Midbrain (tissue), 1 donor: Measurements from ENCODE around the gene LARGE1.
A peak's percentile ranks its signal among the peaks of the same experiment; 100 is the strongest.
"Not testable (repeated sequence)": the region's sequence is repeated elsewhere in the genome, so short reads cannot be mapped to it uniquely, and the experiment has no call there.

ENCODE experiments used
- DNase-seq: peaks from one replicate; lab custom pipeline; 2025; lab: John Stamatoyannopoulos, UW

Gene LARGE1

DNA sequence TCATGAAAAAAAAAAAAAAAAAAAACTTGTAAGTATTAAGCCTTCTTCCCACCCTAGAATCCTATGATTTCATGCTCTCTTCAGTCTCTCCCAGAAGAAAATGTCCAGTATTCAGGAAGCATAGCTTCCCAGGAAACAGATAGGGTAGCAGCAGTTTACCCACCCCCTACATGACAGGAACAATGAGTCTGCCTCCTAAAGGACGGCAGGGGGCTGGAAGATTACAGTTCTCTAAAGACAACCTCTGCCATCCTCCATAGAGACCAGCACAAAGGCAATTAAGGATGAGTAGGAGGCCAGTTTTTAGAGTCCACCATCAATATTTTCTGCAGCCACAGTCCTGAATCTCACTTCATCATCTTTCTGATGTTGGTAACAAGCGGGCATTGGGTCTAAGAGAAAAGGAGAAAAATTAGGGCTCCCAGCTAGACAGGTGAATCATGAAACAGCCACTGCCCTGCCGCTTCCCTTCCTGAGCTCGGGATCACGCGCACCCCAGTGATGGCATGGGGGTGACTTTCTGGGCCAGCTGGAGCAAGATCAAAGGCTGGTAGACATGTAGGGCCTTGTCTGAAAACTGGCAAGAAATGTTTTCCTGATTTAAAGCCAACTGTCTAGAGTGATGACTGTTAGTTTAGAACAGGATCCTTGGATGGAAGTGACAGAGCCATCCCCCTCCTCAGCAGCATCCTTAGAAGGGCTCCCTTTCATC, 322.8 kb downstream of the LARGE1 start:
- no peak for DNase-seq

DNA sequence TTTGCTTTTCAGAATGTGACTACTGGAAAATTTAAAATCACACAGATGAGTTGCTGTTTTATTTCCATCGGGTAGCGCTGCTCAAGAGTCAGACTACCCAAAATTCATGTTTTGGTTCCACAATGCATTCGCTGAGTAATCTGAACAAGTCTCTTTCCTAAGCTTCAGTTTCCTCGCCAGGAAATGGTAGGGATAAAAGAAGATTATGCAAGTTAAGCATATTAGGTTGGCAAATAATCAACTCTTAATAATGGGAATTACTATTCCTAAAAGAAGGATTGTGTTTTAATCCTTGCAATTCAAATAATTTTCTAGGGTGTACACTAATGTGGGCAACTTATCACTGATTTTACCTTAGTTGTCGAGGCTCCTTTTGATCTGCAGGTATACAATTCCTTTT, 326.5 kb downstream of the LARGE1 start:
- DNase-seq: no peak

DNA sequence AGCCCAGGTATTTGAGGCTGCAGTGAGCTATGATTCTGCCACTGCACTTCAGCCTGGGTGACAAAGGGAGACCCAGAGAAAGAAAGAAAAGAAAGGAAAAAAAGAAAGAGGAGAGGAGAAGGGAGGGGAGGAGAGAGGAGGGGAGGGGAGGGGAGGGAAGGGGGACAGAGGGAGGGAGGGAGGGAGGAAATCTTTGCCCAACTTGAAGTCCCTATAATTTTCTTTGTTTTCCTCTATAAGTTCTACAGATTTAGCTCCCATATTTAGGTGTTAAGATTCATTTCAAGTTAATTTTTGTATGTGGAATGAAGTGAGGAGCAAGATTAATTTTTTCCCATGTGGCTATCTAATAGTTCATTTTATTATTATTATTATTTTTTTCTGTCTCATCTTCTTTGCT, 328.3 kb downstream of the LARGE1 start:
- no peak for DNase-seq

DNA sequence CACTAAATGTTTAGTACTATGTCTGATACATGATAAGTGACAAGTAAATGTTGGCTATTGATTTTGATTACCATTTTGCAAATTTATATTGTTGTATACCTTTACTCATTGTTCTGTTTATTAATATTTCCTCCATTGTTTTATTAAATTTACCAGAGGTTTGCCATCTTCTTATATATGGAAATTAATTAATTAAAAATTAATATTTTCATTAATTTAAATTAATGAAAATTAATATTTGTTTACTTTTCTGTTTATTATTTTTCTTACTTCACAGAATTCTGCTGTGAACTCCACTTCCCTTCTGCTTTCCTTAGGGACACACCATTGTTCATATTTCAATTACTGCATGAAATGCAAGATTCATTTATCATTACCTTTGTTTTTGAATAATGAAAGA, 331.0 kb downstream of the LARGE1 start:
- no peak for DNase-seq

DNA sequence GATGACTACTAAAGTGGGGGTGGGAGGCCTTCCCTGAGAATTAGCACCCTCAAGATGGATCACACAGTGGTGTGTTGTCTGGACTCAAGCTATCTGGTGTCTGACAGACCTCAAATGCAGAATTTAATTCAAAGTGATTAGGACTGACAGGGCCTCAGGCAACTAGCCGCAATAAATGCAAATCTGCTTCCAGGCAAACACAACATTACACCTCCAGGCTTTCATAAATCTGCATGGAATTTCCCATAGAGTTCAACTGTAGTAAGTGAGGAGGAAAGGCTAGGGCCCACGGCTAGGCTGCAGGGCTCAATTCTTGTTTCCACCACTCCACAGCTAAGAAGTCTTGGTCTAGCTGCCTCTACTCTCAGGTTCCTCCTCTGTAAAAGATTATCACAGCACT, 331.4 kb downstream of the LARGE1 start:
- DNase-seq: no peak

DNA sequence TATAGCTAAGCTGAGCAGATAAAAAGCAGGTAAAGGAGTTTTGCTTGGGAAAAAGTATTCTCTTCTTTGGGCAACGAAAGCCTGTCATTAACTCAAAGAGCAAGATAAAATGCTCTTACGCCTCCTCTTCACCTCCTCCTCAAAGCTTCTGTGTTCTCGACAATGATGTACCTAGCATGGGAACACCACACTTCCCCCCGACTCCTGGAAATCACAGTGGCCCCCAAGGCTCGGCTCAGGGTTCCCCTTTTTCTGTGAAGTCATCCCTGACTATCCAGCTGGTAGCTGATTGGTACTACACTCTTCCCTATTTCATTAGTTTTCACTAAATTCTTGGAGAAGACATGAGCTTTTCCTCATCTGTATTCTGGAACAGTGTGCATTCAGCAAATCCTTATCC, 336.1 kb downstream of the LARGE1 start:
- no peak for DNase-seq

DNA sequence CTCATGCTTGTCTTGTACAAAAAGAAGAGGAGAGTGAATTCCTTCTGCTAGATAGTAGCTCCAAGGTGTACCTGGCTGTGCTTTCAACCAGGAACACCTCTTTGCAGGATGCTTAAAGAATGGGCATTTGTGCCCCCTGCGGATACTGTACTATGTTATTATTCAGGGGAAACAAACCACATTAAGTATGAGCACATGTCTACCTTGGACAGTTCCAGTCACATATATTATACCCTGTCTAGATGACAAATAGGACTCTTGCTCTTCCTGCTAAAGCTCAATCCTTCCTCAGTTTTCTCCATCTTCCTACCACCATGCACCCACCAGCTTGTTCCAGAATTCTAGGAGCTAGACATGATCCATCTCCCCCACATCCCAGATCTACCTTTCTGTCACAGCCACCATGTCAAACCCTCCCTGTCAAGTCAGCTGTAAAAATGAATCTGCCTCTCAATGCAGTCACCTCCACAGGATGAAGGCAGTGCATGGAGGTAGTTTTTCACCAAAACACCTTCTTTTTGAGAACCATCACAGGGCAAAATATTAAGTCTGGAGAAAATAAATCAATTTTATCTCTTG, 337.4 kb downstream of the LARGE1 start:
- no peak for DNase-seq

- DNase-seq: no peak
Measured at GRCh38 chr22:33580310-33580709, 340.0 kb downstream of the LARGE1 start.

GRCh38 chr22:33579448-33580093, 340.7 kb downstream of the LARGE1 start:
- peak; percentile 70 for DNase-seq

DNA sequence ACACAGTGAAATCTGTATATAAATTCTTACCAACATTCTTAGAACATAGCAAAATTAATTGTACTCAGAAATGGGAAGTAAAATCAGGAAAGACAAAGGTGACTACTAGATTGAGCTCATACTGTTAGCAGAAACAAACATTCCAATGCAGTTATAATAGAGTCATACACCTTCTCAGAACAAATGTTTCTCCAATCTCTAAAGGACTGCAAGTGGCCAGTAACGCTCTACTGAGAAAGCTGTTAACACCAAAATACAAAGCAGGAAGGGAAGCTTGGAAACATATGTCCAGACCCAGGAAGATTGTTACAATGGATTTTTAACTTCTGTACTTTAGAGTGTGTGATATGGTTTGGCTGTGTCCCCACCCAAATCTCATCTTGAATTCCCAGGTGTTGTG, 341.5 kb downstream of the LARGE1 start:
- DNase-seq: no peak

GRCh38 chr22:33577862-33578411, 342.3 kb downstream of the LARGE1 start:
- no peak for DNase-seq

DNA sequence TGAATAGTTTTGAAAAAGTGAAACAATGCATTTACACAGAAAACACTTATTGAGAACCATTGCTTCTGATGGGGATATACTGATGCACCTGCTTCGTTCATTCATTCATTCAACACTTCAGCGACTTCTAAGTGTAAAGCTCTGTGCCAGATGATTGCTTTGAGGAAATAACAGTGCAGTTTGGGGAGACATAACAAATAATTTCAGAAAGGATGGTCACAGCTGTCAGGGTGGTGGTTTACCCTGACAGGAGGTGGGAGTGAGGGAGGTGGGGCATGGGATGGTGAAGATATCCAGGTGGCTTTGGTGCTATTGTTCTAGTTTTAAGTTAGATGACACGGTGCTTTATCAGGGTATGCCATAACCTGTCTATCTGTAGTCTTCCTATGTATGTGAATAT, 344.1 kb downstream of the LARGE1 start:
- DNase-seq: no peak

DNA sequence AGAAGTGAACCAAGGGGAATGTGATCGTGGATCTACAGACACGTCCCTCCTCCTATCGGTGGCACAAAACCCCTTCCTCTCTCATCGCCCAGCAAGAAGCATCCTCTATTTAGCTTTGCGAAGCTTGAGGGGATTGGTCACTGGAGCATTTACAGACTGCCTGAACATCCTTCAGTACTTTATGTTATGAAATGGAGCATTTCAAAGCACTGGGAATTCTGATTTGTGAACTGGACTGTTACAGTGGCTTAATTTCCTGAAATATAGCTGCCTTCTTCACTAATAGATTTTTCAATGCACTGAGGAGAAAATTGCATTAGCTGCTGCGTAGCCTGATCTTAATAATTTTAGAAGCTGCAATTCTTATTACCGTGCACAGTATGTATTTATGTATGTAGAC, 344.5 kb downstream of the LARGE1 start:
- no peak for DNase-seq

DNA sequence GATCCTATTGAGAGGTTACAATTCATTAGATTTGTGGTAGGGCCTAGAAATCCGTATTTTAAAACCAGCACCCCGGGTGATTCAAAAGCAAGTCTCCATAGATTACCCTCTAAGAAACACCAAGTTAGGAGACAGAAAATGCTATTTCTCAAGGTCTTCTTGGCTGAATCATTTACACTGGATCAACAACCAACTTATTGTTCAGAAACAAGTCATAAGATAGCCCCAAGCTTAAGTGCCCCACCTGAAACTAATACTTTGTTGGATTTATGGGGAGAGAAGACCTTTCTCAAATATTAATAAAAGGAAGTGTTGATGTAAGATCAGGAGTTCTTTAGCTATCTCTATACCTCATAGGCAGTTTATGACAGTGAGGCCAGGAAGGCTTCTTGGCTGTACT, 345.2 kb downstream of the LARGE1 start:
- DNase-seq: no peak

DNA sequence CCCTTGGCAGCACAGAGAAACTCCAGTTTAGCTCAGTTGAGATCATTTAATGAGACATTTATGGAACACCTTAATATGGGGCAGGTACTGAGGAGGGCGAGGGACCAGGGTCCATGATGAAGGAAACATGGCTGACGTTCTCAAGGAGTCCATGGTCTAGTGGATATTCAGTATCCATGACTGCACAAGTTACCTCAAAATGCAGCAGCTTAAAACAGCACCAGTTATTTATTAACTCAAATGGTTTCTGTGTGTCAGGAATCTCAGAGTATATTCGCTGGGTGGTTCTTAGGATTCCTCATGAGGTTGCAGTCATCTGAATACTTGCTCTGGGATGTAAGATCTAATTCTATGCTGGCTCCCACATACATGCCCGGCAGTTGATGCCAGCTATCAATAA, 346.8 kb downstream of the LARGE1 start:
- no peak for DNase-seq

GRCh38 chr22:33572086-33572485, 348.2 kb downstream of the LARGE1 start:
- DNase-seq: no peak

GRCh38 chr22:33570110-33570509, 350.2 kb downstream of the LARGE1 start:
- no peak for DNase-seq

GRCh38 chr22:33569559-33569958, 350.7 kb downstream of the LARGE1 start:
- no peak for DNase-seq

DNA sequence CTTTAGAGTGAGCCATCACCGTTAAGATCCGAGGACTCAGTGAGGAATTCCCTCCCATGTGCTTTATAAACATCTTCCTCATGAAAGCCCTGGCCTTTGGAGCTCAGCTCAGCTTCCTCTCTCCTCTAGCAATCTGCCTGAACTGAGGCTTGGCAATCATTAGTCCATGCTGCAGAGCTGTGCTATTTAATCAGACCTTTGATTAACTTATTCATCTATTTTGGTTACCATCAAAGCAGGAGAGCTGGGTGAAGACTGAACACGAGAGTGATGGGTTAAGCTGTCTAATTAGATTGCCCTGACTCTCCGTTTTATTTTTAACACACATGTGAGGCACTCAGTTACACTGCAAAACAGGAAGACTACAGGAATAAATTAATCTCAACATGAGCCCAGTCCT, 351.3 kb downstream of the LARGE1 start:
- DNase-seq: no peak

- DNase-seq: not testable (repeated sequence)
Measured at GRCh38 chr22:33566495-33566894, 353.8 kb downstream of the LARGE1 start.

- no peak for DNase-seq
Measured at GRCh38 chr22:33565580-33565995, 354.7 kb downstream of the LARGE1 start.

DNA sequence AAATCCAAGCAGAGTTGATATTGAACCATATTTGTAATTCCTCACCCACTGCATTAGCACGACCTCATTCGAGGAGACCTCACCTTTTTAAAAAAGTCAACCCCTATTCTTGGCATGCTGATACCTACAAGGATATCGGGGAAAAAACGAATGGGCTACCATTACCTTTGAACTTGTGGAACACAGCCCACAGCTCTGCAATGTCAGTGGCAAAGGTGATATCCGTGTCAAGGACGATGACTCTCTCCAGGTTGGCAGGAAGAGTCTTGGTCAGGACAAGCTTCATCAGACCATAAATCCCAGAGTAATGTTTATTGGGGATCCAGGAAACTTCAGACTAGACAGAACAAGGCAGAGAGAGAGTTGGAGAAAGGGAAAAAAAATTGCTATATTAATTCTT, 355.6 kb downstream of the LARGE1 start:
- DNase-seq: no peak
